GM19193 (cell line): ENCODE data around the gene ADAP1.
A peak's percentile ranks its signal among the peaks of the same experiment; 100 is the strongest.

Experiments
- POLR2A ChIP-seq: IDR thresholded peaks from 4 replicates; pipeline ENCODE4 v1.6.1; 2011; ENCODE audit not compliant: insufficient read depth, insufficient read length; ENCODE audit errors: extremely low read depth

The ADAP1 gene

DNA sequence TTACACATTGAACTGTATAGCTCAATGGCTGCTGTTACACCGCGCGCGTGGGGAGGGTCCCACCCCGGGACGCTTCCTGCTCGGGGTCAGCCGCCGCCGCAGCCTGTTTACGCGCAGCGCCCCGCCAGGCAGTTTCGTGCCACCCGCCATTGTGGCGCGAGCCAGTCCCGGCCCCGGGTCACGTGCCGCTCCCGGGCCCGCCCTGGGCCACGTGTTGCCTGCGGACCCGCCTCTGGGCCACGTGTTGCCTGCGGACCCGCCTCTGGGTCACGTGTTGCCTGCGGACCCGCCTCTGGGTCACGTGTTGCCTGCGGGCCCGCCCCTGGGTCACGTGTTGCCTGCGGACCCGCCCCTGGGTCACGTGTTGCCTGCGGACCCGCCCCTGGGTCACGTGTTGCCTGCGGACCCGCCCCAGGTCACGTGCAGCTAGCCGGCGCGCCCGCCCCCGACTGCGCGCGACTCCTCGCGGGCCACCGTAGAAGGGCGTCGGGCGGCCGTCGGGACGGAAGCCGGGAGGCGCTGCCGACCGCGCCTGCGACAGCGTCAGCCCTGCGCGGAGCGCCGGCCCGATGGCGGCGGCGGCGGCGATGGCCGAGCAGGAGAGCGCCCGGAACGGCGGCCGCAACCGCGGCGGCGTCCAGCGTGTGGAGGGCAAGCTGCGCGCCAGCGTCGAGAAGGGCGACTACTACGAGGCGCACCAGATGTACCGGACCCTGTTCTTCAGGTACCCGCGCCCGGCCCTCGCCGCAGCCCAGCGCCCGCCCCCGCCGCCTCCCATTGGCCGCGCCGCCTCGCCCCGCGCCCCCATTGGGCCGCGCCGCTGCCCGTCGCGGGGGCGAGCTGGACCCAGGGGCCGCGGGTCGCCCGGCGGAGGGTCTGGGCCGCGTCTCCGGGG is 78.2 kb downstream of the ADAP1 start, which contains the start of gene GET4:
TSS of gene GET4 (plus strand) at position 478 of the 895 bp plus-strand sequence. CDS start at position 570, 92 bp downstream.
- TF ChIP-seq POLR2A: peak; percentile 82

DNA sequence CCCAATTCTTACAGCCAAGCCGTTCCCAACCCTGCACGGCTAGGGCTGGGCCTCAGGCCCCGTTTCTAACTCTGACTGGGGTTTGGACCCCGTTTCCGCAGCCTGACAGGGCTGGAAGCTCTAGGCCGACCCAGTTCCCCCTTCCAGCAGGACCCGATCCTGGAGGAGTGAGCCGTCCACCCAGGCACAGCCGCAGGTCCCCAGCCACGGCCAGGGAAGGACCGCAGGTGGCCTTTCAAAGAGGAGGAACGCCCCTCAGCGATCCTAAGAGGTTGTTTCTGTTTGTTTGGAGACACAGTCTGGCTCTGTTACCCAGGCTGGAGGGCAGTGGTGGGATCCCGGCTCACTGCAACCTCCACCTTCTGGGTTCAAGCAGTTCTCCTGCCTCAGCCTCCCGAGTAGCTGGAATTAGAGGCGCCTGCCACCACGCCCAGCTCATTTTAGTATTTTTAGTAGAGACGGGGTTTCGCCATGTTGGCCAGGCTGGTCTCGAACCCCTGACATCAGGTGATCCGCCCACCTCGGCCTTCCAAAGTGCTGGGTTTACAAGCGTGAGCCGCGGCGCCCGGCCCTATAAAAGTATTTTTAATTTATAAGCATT is 78.9 kb downstream of the ADAP1 start:
- no peak for TF ChIP-seq POLR2A

DNA sequence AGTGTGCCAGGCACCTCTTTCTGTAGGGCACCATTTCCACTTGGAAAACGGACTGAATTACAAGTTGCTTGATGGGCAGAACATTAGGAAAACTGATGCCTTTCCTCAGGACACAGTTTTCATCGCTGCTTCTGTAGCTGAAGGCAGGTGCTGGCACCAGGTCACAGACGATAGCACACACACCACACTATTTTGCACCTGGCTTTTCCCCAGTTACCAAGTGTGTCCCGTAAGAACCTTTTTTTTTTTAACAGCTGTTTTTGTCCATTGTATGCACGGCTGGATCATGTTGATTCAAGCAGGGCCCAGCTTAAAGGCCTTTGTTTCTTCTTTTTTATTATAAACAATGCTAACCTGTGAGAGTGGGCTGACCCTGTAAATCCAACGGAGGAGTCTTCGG is 79.4 kb downstream of the ADAP1 start:
- TF ChIP-seq POLR2A: no peak

DNA sequence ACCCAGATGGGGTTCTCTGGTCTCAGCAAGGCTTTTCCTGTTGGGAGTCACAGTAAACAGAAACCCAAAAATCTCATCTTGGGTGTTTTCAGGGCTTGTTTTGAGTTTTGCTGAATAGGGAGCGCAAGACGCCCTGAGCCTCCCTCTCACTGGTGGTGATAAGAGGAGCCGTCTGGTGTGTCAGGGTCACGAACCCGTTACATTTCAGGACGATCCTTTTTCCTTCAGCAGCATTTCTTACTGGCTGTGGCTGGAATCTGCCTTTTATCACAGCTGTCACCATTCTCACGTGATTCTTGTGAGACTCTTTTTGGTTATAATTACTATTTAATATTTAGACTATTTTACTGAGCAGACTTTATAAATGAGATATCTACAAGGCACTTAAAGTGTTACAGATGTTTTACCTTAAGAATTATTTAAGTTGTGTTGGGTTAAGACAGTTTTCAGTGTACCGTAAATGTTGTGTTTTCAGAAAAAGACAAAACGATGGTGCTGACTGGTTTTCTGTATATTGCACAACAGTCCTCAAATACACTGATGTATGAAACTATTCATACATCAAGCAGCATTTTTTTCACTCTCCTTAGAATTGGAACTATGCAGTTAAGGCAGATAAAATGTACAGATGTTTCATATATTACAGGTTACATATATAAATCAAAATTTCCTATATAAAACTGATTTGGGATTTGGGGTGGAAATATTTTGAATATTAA is 80.3 kb downstream of the ADAP1 start:
- TF ChIP-seq POLR2A: no peak

DNA sequence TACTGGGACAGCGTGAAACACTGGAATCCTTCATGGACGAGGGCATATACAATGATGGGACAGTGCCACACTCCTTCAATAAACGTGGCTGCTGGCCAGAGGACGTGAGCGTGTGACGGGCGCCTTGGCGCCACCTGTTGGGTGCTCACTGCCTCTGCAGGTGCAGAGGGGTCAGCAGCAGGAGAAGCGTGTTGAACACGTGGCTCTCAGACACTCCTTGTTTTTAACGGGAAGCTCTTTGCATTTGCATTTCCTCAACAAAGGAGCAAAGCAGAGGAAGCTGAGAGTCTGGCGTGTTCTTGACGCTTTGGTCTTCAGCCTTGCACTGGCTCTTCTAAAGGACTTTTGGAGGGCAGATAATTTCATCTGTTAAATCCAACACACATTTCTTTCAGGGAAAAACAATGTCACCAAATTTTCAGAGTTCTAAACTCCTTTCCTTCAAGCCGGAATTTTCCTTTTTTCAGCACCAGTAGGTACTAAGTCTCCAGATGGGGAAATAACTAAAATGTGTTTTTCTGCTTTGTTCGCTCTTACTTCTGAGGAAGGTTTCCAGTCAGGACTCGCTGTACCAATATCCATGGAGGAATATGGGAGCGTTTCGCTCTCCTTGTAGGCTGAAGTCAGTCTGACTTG is 81.0 kb downstream of the ADAP1 start:
- peak; percentile 18 for TF ChIP-seq POLR2A

DNA sequence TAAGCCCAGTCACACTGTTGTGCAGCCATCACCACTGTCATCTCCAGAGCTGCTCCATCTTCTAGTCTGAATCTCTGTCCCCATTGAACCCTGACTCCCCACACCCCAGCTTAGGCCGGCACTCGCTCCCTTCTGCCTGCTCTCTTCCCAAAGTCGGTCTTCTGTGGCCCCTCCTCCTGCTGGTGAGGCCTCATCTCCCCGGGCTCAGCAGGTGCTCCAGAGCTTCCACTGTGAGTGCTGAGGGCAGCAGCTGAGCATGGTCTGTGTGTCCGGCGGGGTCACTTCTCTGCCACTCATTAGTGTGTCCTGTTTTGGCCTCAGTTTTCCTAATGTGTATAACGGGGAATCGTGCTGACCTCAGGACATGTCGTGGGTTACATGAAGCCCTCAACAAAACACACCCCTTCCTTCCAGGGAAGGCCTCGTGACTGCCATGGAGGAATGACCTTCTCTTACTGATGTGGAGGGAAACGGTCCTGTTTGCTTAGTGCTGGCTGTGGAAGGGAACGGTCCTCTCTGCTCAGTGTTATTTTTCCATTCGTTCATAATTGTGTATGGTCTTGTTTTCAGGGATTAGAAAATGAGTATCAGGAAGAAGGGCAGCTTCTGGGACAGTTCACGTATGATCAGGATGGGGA is 82.5 kb downstream of the ADAP1 start:
- no peak for TF ChIP-seq POLR2A

DNA sequence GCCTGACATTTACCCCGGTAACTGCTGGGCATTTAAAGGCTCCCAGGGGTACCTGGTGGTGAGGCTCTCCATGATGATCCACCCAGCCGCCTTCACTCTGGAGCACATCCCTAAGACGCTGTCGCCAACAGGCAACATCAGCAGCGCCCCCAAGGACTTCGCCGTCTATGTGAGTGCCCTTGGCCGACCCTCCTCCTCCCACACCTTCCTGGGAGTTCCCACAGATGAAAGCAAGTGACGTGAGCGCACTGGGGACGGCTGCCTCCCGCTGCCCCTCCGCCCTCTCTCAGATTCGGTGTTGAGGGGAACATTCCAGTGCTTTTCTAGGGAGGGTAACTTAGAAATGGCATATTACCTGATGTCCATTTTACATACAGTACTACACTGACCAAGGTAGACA is 85.1 kb downstream of the ADAP1 start:
- TF ChIP-seq POLR2A: no peak

DNA sequence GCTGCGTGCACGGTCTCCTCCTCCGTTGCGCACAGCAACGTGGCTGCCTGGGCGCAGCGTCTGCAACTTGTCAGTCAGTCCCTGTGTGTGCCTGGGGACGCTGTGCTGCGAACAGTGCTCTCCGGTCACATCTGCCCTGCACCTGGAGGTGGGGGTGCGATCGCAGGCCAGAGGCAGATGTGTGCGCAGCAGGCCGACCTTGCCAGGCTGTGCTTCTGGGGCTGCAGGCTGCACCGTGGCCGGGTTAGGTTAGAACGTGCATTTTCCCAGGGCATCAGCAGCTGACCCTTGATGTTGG is 86.3 kb downstream of the ADAP1 start:
- no peak for TF ChIP-seq POLR2A

DNA sequence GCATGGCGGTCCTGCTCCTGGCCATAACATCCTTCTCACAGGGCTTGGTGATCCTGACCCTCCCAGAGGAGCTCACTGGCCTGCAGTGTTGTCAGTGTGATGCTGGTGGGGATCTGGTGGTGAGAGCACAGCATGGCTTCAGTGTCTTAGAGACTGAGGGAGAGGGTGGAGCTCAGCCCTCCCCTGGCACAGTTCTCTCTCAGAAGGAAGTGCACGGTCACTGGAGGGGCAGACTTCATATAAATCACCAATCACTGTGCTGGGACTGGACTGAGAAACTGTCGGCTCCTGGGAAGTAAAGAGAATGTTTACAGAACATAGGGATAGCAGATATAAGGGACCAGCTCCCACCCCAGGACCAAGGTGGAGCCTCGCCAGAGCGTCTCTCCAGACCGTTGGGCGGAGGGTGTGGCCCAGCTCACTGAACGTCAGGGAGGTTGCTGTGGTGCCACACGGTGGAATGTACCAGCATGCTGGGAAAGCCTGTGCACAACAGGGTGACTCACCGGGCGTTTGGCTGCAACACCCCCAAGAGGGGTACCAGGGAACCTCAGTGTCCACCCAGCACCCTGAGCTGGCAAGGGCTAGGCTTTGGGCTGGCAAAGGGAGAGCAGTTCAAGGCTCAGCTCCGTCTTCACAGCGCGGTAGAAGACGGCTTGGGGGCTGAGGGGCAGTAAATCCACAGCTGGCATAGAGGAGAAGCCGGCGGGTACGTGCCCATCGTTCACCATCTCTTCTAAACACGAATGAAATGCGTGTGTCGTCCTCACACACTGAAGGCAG is 86.9 kb downstream of the ADAP1 start:
- TF ChIP-seq POLR2A: no peak

DNA sequence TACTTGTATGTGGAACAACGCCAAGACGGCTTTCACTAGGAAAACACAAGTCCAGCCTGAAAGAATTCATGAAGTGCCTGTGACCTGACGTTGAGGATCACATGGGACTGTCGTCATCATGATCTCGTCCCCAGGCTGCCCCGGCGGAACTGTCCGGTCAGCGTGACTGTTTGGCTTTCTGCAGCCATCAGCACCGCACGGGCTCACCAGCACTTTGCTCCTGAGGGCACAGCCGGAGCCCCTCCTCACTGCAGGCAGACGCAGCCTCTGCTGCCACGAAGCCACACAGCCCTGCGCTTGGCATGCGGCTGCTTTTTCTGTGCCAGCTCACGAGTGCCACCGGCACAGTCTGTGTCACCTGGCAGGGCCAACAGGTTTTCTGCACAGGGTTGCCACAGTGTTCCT is 87.5 kb downstream of the ADAP1 start:
- TF ChIP-seq POLR2A: no peak

DNA sequence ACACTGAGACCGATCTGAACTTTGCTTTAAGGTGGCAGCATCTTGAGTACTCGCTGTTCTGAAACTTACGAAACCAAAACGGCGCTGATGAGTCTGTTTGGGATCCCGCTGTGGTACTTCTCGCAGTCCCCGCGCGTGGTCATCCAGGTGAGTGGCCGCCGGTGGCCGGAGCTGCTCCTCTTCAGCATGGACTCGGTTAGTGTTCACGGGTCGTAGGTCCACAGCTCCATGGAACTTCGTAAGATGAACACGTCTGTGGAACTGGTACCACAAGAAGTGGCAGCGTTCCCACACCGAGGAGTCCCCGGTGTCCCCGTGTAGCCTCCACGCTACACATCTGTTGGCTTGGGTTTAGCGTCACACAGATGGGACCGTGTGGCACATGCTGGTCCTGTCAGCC is 88.6 kb downstream of the ADAP1 start:
- TF ChIP-seq POLR2A: no peak

DNA sequence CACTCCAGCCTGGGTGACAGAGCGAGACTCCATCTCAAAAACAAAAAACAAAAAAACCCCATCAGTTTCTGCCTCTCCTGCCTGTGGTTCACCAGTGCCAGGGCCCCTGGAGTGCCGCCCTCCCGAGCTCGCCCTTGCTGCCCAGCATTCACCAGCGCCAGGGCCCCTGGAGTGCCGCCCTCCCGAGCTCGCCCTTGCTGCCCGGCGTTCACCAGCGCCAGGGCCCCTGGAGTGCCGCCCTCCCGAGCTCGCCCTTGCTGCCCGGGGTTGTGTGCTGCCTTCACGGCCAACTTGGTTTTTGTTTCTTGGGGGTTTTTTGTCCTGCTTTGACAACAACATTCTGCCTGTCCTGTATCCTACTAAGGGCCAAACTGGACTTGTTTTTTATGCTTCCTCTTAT is 91.4 kb downstream of the ADAP1 start:
- no peak for TF ChIP-seq POLR2A

DNA sequence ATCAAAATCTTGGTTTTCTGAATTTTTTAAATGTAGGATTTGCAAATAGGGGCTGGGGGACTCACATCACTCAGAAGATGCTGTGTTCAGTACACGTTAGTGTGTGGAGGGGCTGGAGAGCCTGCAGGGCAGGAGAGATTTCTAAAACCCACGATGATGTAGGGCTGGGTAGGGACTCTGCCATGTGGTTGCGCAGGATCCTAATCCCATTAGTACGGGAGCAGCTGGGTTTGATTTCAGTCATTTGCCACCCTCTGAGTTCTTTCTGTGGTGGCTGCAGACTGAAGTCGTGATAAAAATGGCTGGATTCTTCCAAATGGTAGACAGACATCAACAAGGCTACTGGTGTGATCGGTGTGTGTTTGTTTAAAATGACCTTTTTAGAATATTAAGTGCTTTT is 92.3 kb downstream of the ADAP1 start:
- no peak for TF ChIP-seq POLR2A

DNA sequence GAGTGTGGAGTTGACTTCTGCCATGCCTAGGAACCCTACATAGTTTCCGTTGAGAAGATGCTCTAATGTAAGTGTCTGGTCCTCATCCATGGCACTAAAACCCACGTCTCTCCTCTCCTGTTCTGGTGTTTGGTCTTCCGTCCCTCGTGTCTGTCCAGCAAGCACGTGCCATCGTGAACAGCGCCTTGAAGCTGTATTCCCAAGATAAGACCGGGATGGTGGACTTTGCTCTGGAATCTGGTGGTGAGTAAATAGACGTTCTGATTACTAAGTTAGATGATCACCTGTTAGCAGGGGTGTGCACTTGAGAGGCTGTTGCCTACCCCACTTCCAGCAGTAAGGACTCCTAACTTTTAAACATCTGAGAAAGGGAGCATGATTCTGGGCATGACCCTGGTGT is 93.3 kb downstream of the ADAP1 start:
- no peak for TF ChIP-seq POLR2A
